GM12878 (cell line): ENCODE data around the gene ARHGAP26.

Experiments
- BCL3 ChIP-seq: IDR thresholded peaks from 2 replicates; pipeline ENCODE4 v1.6.1; 2011; ENCODE audit warnings: borderline replicate concordance, low read depth, mild to moderate bottlenecking, moderate library complexity, low read length; ENCODE audit not compliant: insufficient read depth, poor library complexity, severe bottlenecking
- CEBPB ChIP-seq, 2 experiments: fragments of 150-350 bp in 1 of 2; IDR thresholded peaks; 2 replicates each; pipeline ENCODE4 v1.6.1; 2012 to 2014; ENCODE audit warnings: low read depth in 2 of 2, low read length in 2 of 2, borderline replicate concordance in 1 of 2, inconsistent platforms in 1 of 2
- CTCF ChIP-seq, 3 experiments: IDR thresholded peaks in 2 of 3; conservative IDR thresholded peaks in 1 of 3; 2 replicates each; pipeline ENCODE4 v1.5.1; 2011; ENCODE audit warnings: low read depth in 3 of 3, low read length in 3 of 3, mild to moderate bottlenecking in 3 of 3, control low read depth in 2 of 3, moderate library complexity in 2 of 3, inconsistent platforms in 1 of 3, mixed read lengths in 1 of 3; ENCODE audit not compliant: control insufficient read depth in 2 of 3, insufficient read depth in 1 of 3; ENCODE audit errors: extremely low read depth in 1 of 3
- EP300 ChIP-seq, 2 experiments: fragments of 150-350 bp in 1 of 2; IDR thresholded peaks; 2 replicates each; pipeline ENCODE4 v1.6.1; 2011 to 2012; ENCODE audit warnings: low read depth in 2 of 2, low read length in 2 of 2, borderline replicate concordance in 1 of 2, improper control_type of control experiment in 1 of 2, inconsistent platforms in 1 of 2; ENCODE audit not compliant: control insufficient read depth in 1 of 2
- TARDBP ChIP-seq: IDR thresholded peaks from 2 replicates; pipeline ENCODE4 v1.6.1; 2016; ENCODE audit warnings: borderline replicate concordance

GRCh38 chr5:143179126-143179740 is 409.1 kb downstream of the ARHGAP26 start:
- TF ChIP-seq CTCF (IDR thresholded peaks at IDR 0.05 in 2 of 3, conservative IDR thresholded peaks at IDR 0.05 in 1 of 3; ENCODE audit: control insufficient read depth in 2 of 3, extremely low read depth in 1 of 3, insufficient read depth in 1 of 3, low read depth in 3 of 3, low read length in 3 of 3) (no peak), EP300 (IDR thresholded peaks at IDR 0.05; ENCODE audit: borderline replicate concordance in 1 of 2, control insufficient read depth in 1 of 2, low read depth in 2 of 2, low read length in 2 of 2) (no peak), BCL3 (no peak), TARDBP (no peak), CEBPB (IDR thresholded peaks at IDR 0.05; ENCODE audit: borderline replicate concordance in 1 of 2, low read depth in 2 of 2, low read length in 2 of 2) (no peak)
